Thymus (tissue), 11 donors: ENCODE data around the gene TNFRSF1A. TPM values are rescaled to one million over a fixed set of nuclear protein-coding genes. Genes with fewer than 3 reads are reported as not detected.
A peak's percentile ranks its signal among the peaks of the same experiment; 100 is the strongest.

Experiments
- DNase-seq, 9 donors: peaks; one replicate each; pipeline ENCODE4 v3.0.0-alpha.2; 2013; ENCODE audit warnings: low spot score in 9 of 9, low read depth in 6 of 9, missing footprints in 1 of 9
- H3K27ac ChIP-seq, 2 donors: one replicate each; pipeline ENCODE4 v1.5.1; 2013; ENCODE audit warnings: control low read depth in 1 of 2, low read depth in 1 of 2, low read length in 1 of 2, mild to moderate bottlenecking in 1 of 2, moderate library complexity in 1 of 2
- H3K27me3 ChIP-seq, 2 donors: one replicate each; pipeline ENCODE4 v1.5.1; 2013; ENCODE audit warnings: low read length in 1 of 2; ENCODE audit not compliant: control insufficient read depth in 2 of 2, insufficient read depth in 1 of 2
- H3K36me3 ChIP-seq, 2 donors: one replicate each; pipeline ENCODE4 v1.5.1; 2013; ENCODE audit warnings: low read length in 1 of 2, mild to moderate bottlenecking in 1 of 2, moderate library complexity in 1 of 2; ENCODE audit not compliant: control insufficient read depth in 2 of 2, insufficient read depth in 2 of 2
- H3K4me1 ChIP-seq, 2 donors: one replicate each; pipeline ENCODE4 v1.5.1; 2013; ENCODE audit warnings: low read length in 2 of 2; ENCODE audit not compliant: control insufficient read depth in 2 of 2, insufficient read depth in 2 of 2
- H3K4me3 ChIP-seq, 2 donors: one replicate each; pipeline ENCODE4 v1.5.1; 2013; ENCODE audit warnings: low read length in 2 of 2, control low read depth in 1 of 2, mild to moderate bottlenecking in 1 of 2
- H3K9me3 ChIP-seq, 2 donors: one replicate each; pipeline ENCODE4 v1.5.1; 2013; ENCODE audit warnings: low read length in 1 of 2, mild to moderate bottlenecking in 1 of 2; ENCODE audit not compliant: control insufficient read depth in 2 of 2, insufficient read depth in 1 of 2
- WGBS: extraction: QIAGEN DNeasy Blood & Tissue Kit; methylation state at CpG from one replicate; pipeline ENCODE4 v1.1.7; 2013; 5-methylcytosine and 5-hydroxymethylcytosine counted together
- polyA plus RNA-seq: library from polyadenylated mRNA; stranded (reverse); fragments of 200-250 nt; gene quantifications from one replicate; pipeline ENCODE4 v1.2.3, GENCODE V29; 2013
- total RNA-seq: library from RNA; stranded (reverse); fragments of 120-200 nt; gene quantifications from one replicate; pipeline ENCODE4 v1.2.4, GENCODE V29; 2013
- donor health status: healthy.

TNFRSF1A gene
- total and polyA plus RNA-seq, 2 donors: 29.8 to 61.6 TPM

GRCh38 chr12:6316921-6317692 lies 24.8 kb downstream of the TNFRSF1A start:
- no peak for DNase-seq
- Histone ChIP-seq H3K4me1 (peaks cover 0 to 8% of the 10 kb centered on the region in 2 donors), H3K4me3 (no peak overlapping the region), H3K9me3 (no peaks in the 10 kb centered on the region), H3K27ac (no peak overlapping the region), H3K36me3 (no peaks in the 10 kb centered on the region), H3K27me3 (peaks cover 0 to 9% of the 10 kb centered on the region in 2 donors)
- 95% methylated on average over 21 of the region's 21 CpGs for WGBS

- Histone ChIP-seq H3K4me1 (peaks cover 0 to 12% of the 10 kb centered on the region in 2 donors), H3K4me3 (no peak overlapping the region), H3K36me3 (no peaks in the 10 kb centered on the region), H3K9me3 (no peaks in the 10 kb centered on the region), H3K27ac (no peak overlapping the region), H3K27me3 (peaks cover 5 to 20% of the 10 kb centered on the region in 2 donors)
- no peak for DNase-seq
- WGBS: 96% methylated on average over 17 of the region's 17 CpGs
These were observed 25.9 kb downstream of the TNFRSF1A start for GRCh38 chr12:6315704-6316597.

GRCh38 chr12:6315184-6315583 lies 26.7 kb downstream of the TNFRSF1A start:
- no peak overlapping the region for H3K27ac ChIP-seq
- DNase-seq: no peak
- WGBS: 98% methylated on average over 6 of the region's 6 CpGs
- no peaks in the 10 kb centered on the region for H3K36me3 ChIP-seq
- H3K27me3 ChIP-seq: peaks cover 9 to 27% of the 10 kb centered on the region in 2 donors
- peaks cover 5 to 14% of the 10 kb centered on the region in 2 donors for H3K4me1 ChIP-seq
- H3K9me3 ChIP-seq: no peaks in the 10 kb centered on the region
- no peak overlapping the region for H3K4me3 ChIP-seq

- no peak for DNase-seq
- H3K36me3 ChIP-seq: no peaks in the 10 kb centered on the region
- WGBS: 96% methylated on average over 9 of the region's 9 CpGs
These were observed 27.1 kb downstream of the TNFRSF1A start for GRCh38 chr12:6314776-6315175.

GRCh38 chr12:6313326-6313940 lies 28.4 kb downstream of the TNFRSF1A start:
- H3K4me1 ChIP-seq: peaks cover 5 to 9% of the 10 kb centered on the region in 2 donors
- H3K27me3 ChIP-seq: peaks cover 9 to 37% of the 10 kb centered on the region in 2 donors
- no peak overlapping the region for H3K27ac ChIP-seq
- H3K4me3 ChIP-seq: no peak overlapping the region
- H3K36me3 ChIP-seq: no peaks in the 10 kb centered on the region
- no peaks in the 10 kb centered on the region for H3K9me3 ChIP-seq
- no peak for DNase-seq
- 96% methylated on average over 14 of the region's 14 CpGs for WGBS

More at GRCh38 chr12:6314776-6315175, 27.1 kb downstream of the TNFRSF1A start:
- no peak overlapping the region for H3K4me3 ChIP-seq
- H3K9me3 ChIP-seq: no peaks in the 10 kb centered on the region
- H3K27me3 ChIP-seq: peaks cover 9 to 31% of the 10 kb centered on the region in 2 donors
- H3K27ac ChIP-seq: no peak overlapping the region
- H3K4me1 ChIP-seq: peaks cover 5 to 14% of the 10 kb centered on the region in 2 donors

- 92% methylated on average over 11 of the region's 11 CpGs for WGBS
These were observed 29.1 kb downstream of the TNFRSF1A start for GRCh38 chr12:6312529-6313325.

GRCh38 chr12:6311822-6312528 lies 29.9 kb downstream of the TNFRSF1A start:
- Histone ChIP-seq H3K27me3 (peaks cover 9 to 46% of the 10 kb centered on the region in 2 donors), H3K4me1 (peaks cover 5 to 6% of the 10 kb centered on the region in 2 donors), H3K36me3 (no peaks in the 10 kb centered on the region), H3K27ac (peak overlapping the region; percentile 11 to 50), H3K9me3 (no peaks in the 10 kb centered on the region), H3K4me3 (no peak overlapping the region)
- no peak for DNase-seq
- 96% methylated on average over 8 of the region's 8 CpGs for WGBS

More at GRCh38 chr12:6312529-6313325, 29.1 kb downstream of the TNFRSF1A start:
- Histone ChIP-seq H3K9me3 (no peaks in the 10 kb centered on the region), H3K27ac (peak overlapping the region; percentile 11 to 50), H3K36me3 (no peaks in the 10 kb centered on the region), H3K4me1 (peaks cover 5 to 6% of the 10 kb centered on the region in 2 donors), H3K4me3 (no peak overlapping the region), H3K27me3 (peaks cover 9 to 44% of the 10 kb centered on the region in 2 donors)
- peak in 1 of 9 donors; percentile 33 for DNase-seq
